K562 (cell line): Measurements from ENCODE around the gene PBX4. TPM values are rescaled to one million over a fixed set of nuclear protein-coding genes. Genes with fewer than 3 reads are reported as not detected.

ENCODE experiments used
- CHCHD3 ChIP-seq: fragments of 250-450 bp; sonication (Bioruptor Pico); IDR thresholded peaks from 2 replicates; pipeline ENCODE4 v2.1.2; 2022; ENCODE audit warnings: mild to moderate bottlenecking
- FOXJ3 ChIP-seq: sonication (generic); formaldehyde crosslinking; IDR thresholded peaks from 2 replicates; pipeline ENCODE4 v1.4.0; 2020; ENCODE audit warnings: mild to moderate bottlenecking, missing genetic modification reagents
- HEY1 ChIP-seq: fragments of 250-450 bp; sonication (Bioruptor Pico); IDR thresholded peaks from 2 replicates; pipeline ENCODE4 v1.5.0; 2020; ENCODE audit warnings: mild to moderate bottlenecking, moderate library complexity, borderline replicate concordance
- HINFP ChIP-seq: fragments of 450-650 bp; conservative IDR thresholded peaks from 2 replicates; pipeline ENCODE4 v1.6.1; 2016; ENCODE audit warnings: missing genetic modification characterization, low read depth, mild to moderate bottlenecking, control low read depth, missing compliant biosample characterization
- KAT8 ChIP-seq: fragments of 450-650 bp; IDR thresholded peaks from 2 replicates; pipeline ENCODE4 v1.6.1; 2016; ENCODE audit warnings: low read depth, mild to moderate bottlenecking
- NRF1 ChIP-seq, 2 experiments: fragments of 450-650 bp; IDR thresholded peaks in 1 of 2; conservative IDR thresholded peaks in 1 of 2; 2 replicates each; pipeline ENCODE4 v1.6.1; 2014; ENCODE audit warnings: mild to moderate bottlenecking in 2 of 2
- POLR2A ChIP-seq: fragments of 450-650 bp; conservative IDR thresholded peaks from 2 replicates; pipeline ENCODE4 v1.6.1; 2016
- SIN3A ChIP-seq, 2 experiments: fragments of 150-350 bp in 1 of 2; IDR thresholded peaks; 2 replicates each; pipeline ENCODE4 v1.6.1; 2011 to 2016; ENCODE audit warnings: borderline replicate concordance in 2 of 2, low read depth in 2 of 2, low read length in 2 of 2, mild to moderate bottlenecking in 2 of 2, moderate library complexity in 2 of 2; ENCODE audit not compliant: control insufficient read depth in 1 of 2
- YY1 ChIP-seq, 3 experiments: IDR thresholded peaks; 2 replicates each; pipeline ENCODE4 v1.6.1; 2011; ENCODE audit warnings: low read length in 2 of 3, mild to moderate bottlenecking in 2 of 3, moderate library complexity in 2 of 3, borderline replicate concordance in 1 of 3, control low read depth in 1 of 3, low read depth in 1 of 3; ENCODE audit not compliant: insufficient read depth in 3 of 3, insufficient replicate concordance in 2 of 3, control insufficient read depth in 1 of 3, insufficient read length in 1 of 3; ENCODE audit errors: extremely low read depth in 1 of 3
- ZNF212 ChIP-seq: fragments of 450-650 bp; formaldehyde crosslinking; IDR thresholded peaks from 2 replicates; pipeline ENCODE4 v1.4.0; 2020; ENCODE audit warnings: mild to moderate bottlenecking
- ZNF511 ChIP-seq: sonication (generic); formaldehyde crosslinking; IDR thresholded peaks from 2 replicates; pipeline ENCODE4 v1.8.0; 2022; ENCODE audit warnings: mild to moderate bottlenecking, missing genetic modification reagents
- ZNF586 ChIP-seq: fragments of 450-650 bp; formaldehyde crosslinking; conservative IDR thresholded peaks from 2 replicates; pipeline ENCODE4 v1.4.0; 2020; ENCODE audit warnings: mild to moderate bottlenecking, moderate library complexity
- polyA plus RNA-seq, 8 experiments: library from polyadenylated mRNA; depleted of rRNA in 4 of 8; stranded (reverse) in 5 of 8; unstranded in 3 of 8; fragments of >200 nt; fragmentation: Nextera tagmentation in 2 of 8; fragmentation: Illumina TruSeq in 1 of 8; extraction: Ambion mirVana in 2 of 8; extraction: Trizol in 1 of 8; gene quantifications; 2 replicates each; pipeline versions ENCODE4 v1.2.1 to v1.2.3, GENCODE V29; 2011 to 2014; ENCODE audit warnings: inconsistent platforms in 1 of 8, missing spikeins in 1 of 8
- total RNA-seq, 7 experiments: library from RNA; depleted of rRNA in 6 of 7; stranded (reverse); fragments of >200 nt in 6 of 7; fragmentation: Illumina TruSeq in 2 of 7; extraction: Trizol in 2 of 7; gene quantifications; 2 replicates each; pipeline versions ENCODE4 v1.2.1 to v1.2.3, GENCODE V29; 2011 to 2021; ENCODE audit warnings: low replicate concordance in 1 of 7
- TF ChIP-seq, protein P1 (sequence below), 3 experiments: IDR thresholded peaks in 2 of 3; conservative IDR thresholded peaks in 1 of 3; 2 replicates each; pipeline ENCODE4 v1.5.1; 2011 to 2012; ENCODE audit warnings: low read length in 3 of 3, mild to moderate bottlenecking in 3 of 3, control low read depth in 2 of 3, improper control_type of control experiment in 1 of 3, inconsistent platforms in 1 of 3, low read depth in 1 of 3, mixed read lengths in 1 of 3, moderate library complexity in 1 of 3; ENCODE audit not compliant: insufficient read depth in 2 of 3
- TF ChIP-seq, protein P2 (sequence below): fragments of 250-450 bp; sonication (Bioruptor Pico); IDR thresholded peaks from 2 replicates; pipeline ENCODE4 v1.8.0; 2021; ENCODE audit warnings: mild to moderate bottlenecking, moderate library complexity

PBX4 gene
- total and polyA plus RNA-seq, 9 of the 15 experiments (the other 6 are each of a cell fraction or from before 2014, with no cell fraction given): 0.11 to 3.8 (median 1.6) TPM; not detected in 1

DNA sequence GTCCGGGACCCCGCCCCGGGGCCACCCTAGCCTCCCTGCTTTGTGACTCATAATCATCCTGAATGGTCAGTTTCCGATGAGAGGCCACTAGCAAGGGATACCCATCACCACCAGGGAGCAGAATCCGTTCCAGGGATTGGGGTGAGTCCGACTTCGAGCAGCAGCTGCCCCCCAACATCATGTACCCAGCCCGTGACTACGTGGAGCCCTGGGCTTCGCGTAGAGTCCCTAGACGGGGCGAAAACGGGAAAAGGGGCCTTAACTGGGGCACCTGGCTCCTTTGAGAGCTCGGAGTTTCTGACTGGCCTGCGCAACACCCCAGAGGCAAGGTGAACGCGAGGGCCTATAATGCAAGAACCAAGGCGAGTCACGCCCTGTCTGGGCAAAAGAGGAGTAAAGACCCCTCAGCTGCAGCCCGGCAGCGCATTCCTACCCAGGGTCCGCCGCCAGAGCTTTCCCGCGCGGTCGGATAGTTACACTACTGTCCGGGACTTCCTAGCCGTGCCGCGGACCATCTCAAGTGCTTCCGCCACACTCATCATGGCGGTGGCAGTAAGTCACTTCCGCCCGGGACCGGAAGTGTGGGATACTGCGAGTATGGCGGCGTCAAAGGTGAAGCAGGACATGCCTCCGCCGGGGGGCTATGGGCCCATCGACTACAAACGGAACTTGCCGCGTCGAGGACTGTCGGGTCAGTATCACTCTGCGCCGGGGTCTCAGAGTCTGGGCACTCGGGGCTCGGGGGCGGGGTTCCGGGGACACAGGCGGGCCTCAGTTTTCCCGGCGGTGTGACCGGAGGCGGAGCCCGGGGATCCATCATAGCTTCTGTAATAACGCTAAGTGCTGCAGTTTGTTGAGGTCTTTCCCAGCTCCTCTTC is 102.6 kb downstream of the PBX4 start, which contains the start of gene NDUFA13 (continued):
- TF ChIP-seq CHCHD3 (CRISPR knock-in tag) (no peak), KAT8 (peak; percentile 49; the same call in 1 of the 2 replicates), FOXJ3 (no peak), ZNF212 (CRISPR knock-in tag) (no peak), POLR2A (peak; percentile 92), SIN3A (IDR thresholded peaks at IDR 0.05; ENCODE audit: borderline replicate concordance in 2 of 2, control insufficient read depth in 1 of 2, low read depth in 2 of 2, low read length in 2 of 2) (peak; percentile 81 to 96; a peak in 3 of 4 replicates), YY1 (IDR thresholded peaks at IDR 0.05; ENCODE audit: borderline replicate concordance in 1 of 3, control insufficient read depth in 1 of 3, extremely low read depth in 1 of 3, insufficient read depth in 3 of 3, insufficient read length in 1 of 3, insufficient replicate concordance in 2 of 3, low read depth in 1 of 3, low read length in 2 of 3) (peak; percentile 99 to 100 (median 100)), ZNF586 (CRISPR knock-in tag) (no peak), NRF1 (conservative IDR thresholded peaks at IDR 0.05 in 1 of 2, IDR thresholded peaks at IDR 0.05 in 1 of 2) (peak; percentile 66 to 74), ZNF511 (peak; percentile 7; the same call in 1 of the 2 replicates), HEY1 (CRISPR knock-in tag) (no peak), HINFP (tag) (peak; percentile 85)
- TF ChIP-seq, protein P1, sequence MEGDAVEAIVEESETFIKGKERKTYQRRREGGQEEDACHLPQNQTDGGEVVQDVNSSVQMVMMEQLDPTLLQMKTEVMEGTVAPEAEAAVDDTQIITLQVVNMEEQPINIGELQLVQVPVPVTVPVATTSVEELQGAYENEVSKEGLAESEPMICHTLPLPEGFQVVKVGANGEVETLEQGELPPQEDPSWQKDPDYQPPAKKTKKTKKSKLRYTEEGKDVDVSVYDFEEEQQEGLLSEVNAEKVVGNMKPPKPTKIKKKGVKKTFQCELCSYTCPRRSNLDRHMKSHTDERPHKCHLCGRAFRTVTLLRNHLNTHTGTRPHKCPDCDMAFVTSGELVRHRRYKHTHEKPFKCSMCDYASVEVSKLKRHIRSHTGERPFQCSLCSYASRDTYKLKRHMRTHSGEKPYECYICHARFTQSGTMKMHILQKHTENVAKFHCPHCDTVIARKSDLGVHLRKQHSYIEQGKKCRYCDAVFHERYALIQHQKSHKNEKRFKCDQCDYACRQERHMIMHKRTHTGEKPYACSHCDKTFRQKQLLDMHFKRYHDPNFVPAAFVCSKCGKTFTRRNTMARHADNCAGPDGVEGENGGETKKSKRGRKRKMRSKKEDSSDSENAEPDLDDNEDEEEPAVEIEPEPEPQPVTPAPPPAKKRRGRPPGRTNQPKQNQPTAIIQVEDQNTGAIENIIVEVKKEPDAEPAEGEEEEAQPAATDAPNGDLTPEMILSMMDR (IDR thresholded peaks at IDR 0.05 in 2 of 3, conservative IDR thresholded peaks at IDR 0.05 in 1 of 3; ENCODE audit: insufficient read depth in 2 of 3, low read depth in 1 of 3, low read length in 3 of 3): peak in 1 of 3 experiments; percentile 17; a peak in 3 of 6 replicates
- TF ChIP-seq, protein P2, sequence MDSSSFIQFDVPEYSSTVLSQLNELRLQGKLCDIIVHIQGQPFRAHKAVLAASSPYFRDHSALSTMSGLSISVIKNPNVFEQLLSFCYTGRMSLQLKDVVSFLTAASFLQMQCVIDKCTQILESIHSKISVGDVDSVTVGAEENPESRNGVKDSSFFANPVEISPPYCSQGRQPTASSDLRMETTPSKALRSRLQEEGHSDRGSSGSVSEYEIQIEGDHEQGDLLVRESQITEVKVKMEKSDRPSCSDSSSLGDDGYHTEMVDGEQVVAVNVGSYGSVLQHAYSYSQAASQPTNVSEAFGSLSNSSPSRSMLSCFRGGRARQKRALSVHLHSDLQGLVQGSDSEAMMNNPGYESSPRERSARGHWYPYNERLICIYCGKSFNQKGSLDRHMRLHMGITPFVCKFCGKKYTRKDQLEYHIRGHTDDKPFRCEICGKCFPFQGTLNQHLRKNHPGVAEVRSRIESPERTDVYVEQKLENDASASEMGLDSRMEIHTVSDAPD (CRISPR knock-in tag): no peak
